NCI-H345 treated with DMSO at 0.1 percent for 48 hours (cell line): ENCODE results near the gene NOTCH4.
"Not testable (repeated sequence)": the region's sequence is repeated elsewhere in the genome, so short reads cannot be mapped to it uniquely, and the experiment has no call there.

Source experiments
- DNase-seq: peaks from one replicate; lab custom pipeline; 2025; ENCODE audit not compliant: unreplicated experiment; lab: John Stamatoyannopoulos, UW

NOTCH4 gene

GRCh38 chr6:32223258-32224235, at the start of gene NOTCH4:
TSS of gene NOTCH4 (minus strand) at chr6:32224067. CDS start at chr6:32223928, 139 bp downstream.
- DNase-seq, result no peak

GRCh38 chr6:32271429-32271828, 47.6 kb upstream of the NOTCH4 start:
- DNase-seq, result no peak

- DNase-seq, result not testable (repeated sequence)
Observed at GRCh38 chr6:32268459-32268858, 44.6 kb upstream of the NOTCH4 start.

GRCh38 chr6:32267035-32267434, 43.2 kb upstream of the NOTCH4 start:
- DNase-seq, result no peak

GRCh38 chr6:32257262-32257661, 33.4 kb upstream of the NOTCH4 start:
- DNase-seq, result not testable (repeated sequence)

GRCh38 chr6:32255199-32256153, 31.6 kb upstream of the NOTCH4 start:
- DNase-seq, result no peak

- DNase-seq, result no peak
Observed at GRCh38 chr6:32254761-32255198, 30.9 kb upstream of the NOTCH4 start.

GRCh38 chr6:32252331-32253009, 28.6 kb upstream of the NOTCH4 start:
- DNase-seq, result no peak

- no peak for DNase-seq
Observed at GRCh38 chr6:32249262-32249661, 25.4 kb upstream of the NOTCH4 start.

GRCh38 chr6:32247401-32247800, 23.5 kb upstream of the NOTCH4 start:
- no peak for DNase-seq

- DNase-seq, result peak; percentile 8
Observed at GRCh38 chr6:32244946-32245398, 21.1 kb upstream of the NOTCH4 start.

- no peak for DNase-seq
Observed at GRCh38 chr6:32244270-32244669, 20.4 kb upstream of the NOTCH4 start.

- DNase-seq, result not testable (repeated sequence)
Observed at GRCh38 chr6:32242318-32242813, 18.5 kb upstream of the NOTCH4 start.

GRCh38 chr6:32240686-32241085, 16.8 kb upstream of the NOTCH4 start:
- no peak for DNase-seq

- no peak for DNase-seq
Observed at GRCh38 chr6:32239462-32239861, 15.6 kb upstream of the NOTCH4 start.

GRCh38 chr6:32234934-32235333, 11.1 kb upstream of the NOTCH4 start:
- no peak for DNase-seq

- DNase-seq, result no peak
Observed at GRCh38 chr6:32226434-32226833, 2.6 kb upstream of the NOTCH4 start.

- DNase-seq, result no peak
Observed at GRCh38 chr6:32224696-32225095, 829 bp upstream of the NOTCH4 start.

GRCh38 chr6:32222333-32223230, 1.3 kb downstream of the NOTCH4 start:
- no peak for DNase-seq

- no peak for DNase-seq
Observed at GRCh38 chr6:32220021-32220420, 3.8 kb downstream of the NOTCH4 start.
